Measurements from ENCODE around the gene DGKI.

DNA sequence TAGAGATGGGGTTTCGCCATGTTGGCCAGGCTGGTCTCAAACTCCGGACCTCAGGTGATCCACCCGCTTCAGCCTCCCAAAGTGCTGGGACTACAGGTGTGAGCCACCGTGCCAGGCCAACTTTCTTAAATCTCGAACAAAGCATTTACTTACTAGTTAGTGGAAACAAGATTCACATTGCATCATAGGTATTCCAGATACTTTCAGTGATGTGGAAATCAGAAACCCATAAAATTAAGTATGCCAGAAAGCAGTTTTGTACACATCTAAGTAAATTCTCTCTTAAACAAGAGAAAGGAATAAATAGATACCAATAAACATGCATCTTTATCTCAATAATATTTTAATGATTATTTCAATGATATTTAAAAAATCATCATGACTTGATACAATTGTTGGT, 75.5 kb downstream of the DGKI start:
- TF ChIP-seq, protein P1, sequence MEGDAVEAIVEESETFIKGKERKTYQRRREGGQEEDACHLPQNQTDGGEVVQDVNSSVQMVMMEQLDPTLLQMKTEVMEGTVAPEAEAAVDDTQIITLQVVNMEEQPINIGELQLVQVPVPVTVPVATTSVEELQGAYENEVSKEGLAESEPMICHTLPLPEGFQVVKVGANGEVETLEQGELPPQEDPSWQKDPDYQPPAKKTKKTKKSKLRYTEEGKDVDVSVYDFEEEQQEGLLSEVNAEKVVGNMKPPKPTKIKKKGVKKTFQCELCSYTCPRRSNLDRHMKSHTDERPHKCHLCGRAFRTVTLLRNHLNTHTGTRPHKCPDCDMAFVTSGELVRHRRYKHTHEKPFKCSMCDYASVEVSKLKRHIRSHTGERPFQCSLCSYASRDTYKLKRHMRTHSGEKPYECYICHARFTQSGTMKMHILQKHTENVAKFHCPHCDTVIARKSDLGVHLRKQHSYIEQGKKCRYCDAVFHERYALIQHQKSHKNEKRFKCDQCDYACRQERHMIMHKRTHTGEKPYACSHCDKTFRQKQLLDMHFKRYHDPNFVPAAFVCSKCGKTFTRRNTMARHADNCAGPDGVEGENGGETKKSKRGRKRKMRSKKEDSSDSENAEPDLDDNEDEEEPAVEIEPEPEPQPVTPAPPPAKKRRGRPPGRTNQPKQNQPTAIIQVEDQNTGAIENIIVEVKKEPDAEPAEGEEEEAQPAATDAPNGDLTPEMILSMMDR (IDR thresholded peaks at IDR 0.05), result no peak
- TF ChIP-seq EZH2 (IDR thresholded peaks at IDR 0.05) (no peak), EZH2phosphoT487 (IDR thresholded peaks at IDR 0.05) (no peak)

Measured in neural progenitor cell (in vitro differentiated cells).